IMR-90 (cell line): Measurements from ENCODE around the gene DYNLT5. TPM values are rescaled to one million over a fixed set of nuclear protein-coding genes. Genes with fewer than 3 reads are reported as not detected.

Experiments used
- ATAC-seq: fragments of 200-7000 bp; cut with Tn5 transposase; 2 replicates; pipeline ENCODE4 v1.9.1; 2020; ENCODE audit warnings: low read depth, mild to moderate bottlenecking, moderate library complexity
- BruUV-seq: library from RNA; stranded (reverse); fragments of 400-500 nt; replicated peaks from 2 replicates; lab custom pipeline; 2021; lab: Mats Ljungman, UMichigan
- CTCF ChIA-PET: fragments of 300-600 bp; formaldehyde crosslinking; extraction: SDS; loops from one replicate; lab custom pipeline; 2021; ENCODE audit warnings: antibody characterized with exemption; lab: Yijun Ruan, JAX
- POLR2A ChIA-PET: fragments of 300-600 bp; sonication (Branson Sonifier 250); formaldehyde crosslinking; loops from one replicate; lab custom pipeline; 2022; ENCODE audit warnings: antibody characterized with exemption; ENCODE audit not compliant: unreplicated experiment; lab: Charles Lee
- DNase-seq: peaks from one replicate; pipeline ENCODE4 v3.0.0; 2013
- H2AFZ ChIP-seq: replicated peaks from 2 replicates; pipeline ENCODE3; 2013; ENCODE audit warnings: low read length, mild to moderate bottlenecking; ENCODE audit not compliant: poor library complexity
- H2AK5ac ChIP-seq: 2 replicates; pipeline ENCODE4 v1.6.1; 2013; ENCODE audit warnings: low read depth, low read length, inconsistent platforms
- H2AK9ac ChIP-seq: replicated peaks from 2 replicates; pipeline ENCODE3; 2013; ENCODE audit warnings: mild to moderate bottlenecking, low read depth, low read length, moderate library complexity; ENCODE audit not compliant: poor library complexity
- H2BK120ac ChIP-seq: 2 replicates; pipeline ENCODE4 v1.6.1; 2013; ENCODE audit warnings: low read depth, low read length, inconsistent platforms
- H2BK15ac ChIP-seq: 3 replicates; pipeline ENCODE4 v1.6.1; 2013; ENCODE audit warnings: low read depth, low read length, inconsistent platforms
- H2BK20ac ChIP-seq: 2 replicates; pipeline ENCODE4 v1.6.1; 2013; ENCODE audit warnings: low read depth, mild to moderate bottlenecking, inconsistent platforms, low read length, moderate library complexity
- H2BK5ac ChIP-seq: 2 replicates; pipeline ENCODE4 v1.6.1; 2013; ENCODE audit warnings: mild to moderate bottlenecking, low read depth, low read length, inconsistent platforms; ENCODE audit not compliant: poor library complexity, severe bottlenecking
- H3K14ac ChIP-seq: replicated peaks from 2 replicates; pipeline ENCODE4 v1.6.1; 2013; ENCODE audit warnings: low read depth, low read length, inconsistent platforms
- H3K18ac ChIP-seq: 2 replicates; pipeline ENCODE4 v1.6.1; 2013; ENCODE audit warnings: low read depth, low read length, control low read depth
- H3K23ac ChIP-seq: 2 replicates; pipeline ENCODE4 v1.6.1; 2013; ENCODE audit warnings: low read depth, low read length, inconsistent platforms
- H3K27ac ChIP-seq: 2 replicates; pipeline ENCODE4 v1.5.1; 2013; ENCODE audit warnings: mild to moderate bottlenecking, control low read depth, low read length; ENCODE audit not compliant: insufficient read depth
- H3K27me3 ChIP-seq: 2 replicates; pipeline ENCODE4 v1.6.1; 2013; ENCODE audit warnings: low read length; ENCODE audit not compliant: control insufficient read depth, insufficient read depth
- H3K36me3 ChIP-seq: 2 replicates; pipeline ENCODE4 v1.6.1; 2013; ENCODE audit warnings: low read length, mixed read lengths; ENCODE audit not compliant: control insufficient read depth, insufficient read depth
- H3K4ac ChIP-seq: 2 replicates; pipeline ENCODE4 v1.6.1; 2013; ENCODE audit warnings: low read depth, low read length, inconsistent platforms
- H3K4me1 ChIP-seq: 2 replicates; pipeline ENCODE4 v1.6.1; 2013; ENCODE audit warnings: low read length, mixed read lengths; ENCODE audit not compliant: control insufficient read depth, insufficient read depth
- H3K4me2 ChIP-seq: 2 replicates; pipeline ENCODE4 v1.6.1; 2013; ENCODE audit warnings: low read depth, mild to moderate bottlenecking, control low read depth, low read length, moderate library complexity
- H3K4me3 ChIP-seq: 2 replicates; pipeline ENCODE4 v1.5.1; 2013; ENCODE audit warnings: low read depth, mild to moderate bottlenecking, control low read depth, low read length, moderate library complexity; ENCODE audit not compliant: insufficient read depth
- H3K56ac ChIP-seq: 2 replicates; pipeline ENCODE4 v1.6.1; 2013; ENCODE audit warnings: low read length, inconsistent platforms; ENCODE audit not compliant: insufficient read depth; ENCODE audit errors: extremely low read depth
- H3K79me1 ChIP-seq, 2 experiments: 2 replicates each; pipeline ENCODE4 v1.6.1; 2013; ENCODE audit warnings: low read length in 2 of 2, inconsistent platforms in 1 of 2, low read depth in 1 of 2
- H3K9ac ChIP-seq: 2 replicates; pipeline ENCODE4 v1.6.1; 2013; ENCODE audit warnings: low read depth, low read length, control low read depth
- H3K9me1 ChIP-seq: 2 replicates; pipeline ENCODE4 v1.6.1; 2013; ENCODE audit warnings: low read length, inconsistent platforms; ENCODE audit not compliant: insufficient read depth
- H3K9me3 ChIP-seq: 2 replicates; pipeline ENCODE4 v1.6.1; 2013; ENCODE audit warnings: low read length; ENCODE audit not compliant: control insufficient read depth, insufficient read depth
- H4K20me1 ChIP-seq: 2 replicates; pipeline ENCODE4 v1.6.1; 2013; ENCODE audit warnings: low read length, inconsistent platforms; ENCODE audit not compliant: insufficient read depth
- H4K5ac ChIP-seq: 2 replicates; pipeline ENCODE4 v1.6.1; 2013; ENCODE audit warnings: mild to moderate bottlenecking, low read depth, low read length, control low read depth
- H4K8ac ChIP-seq, 2 experiments: 2 replicates each; pipeline ENCODE4 v1.6.1; 2013; ENCODE audit warnings: low read depth in 2 of 2, low read length in 2 of 2, control low read depth in 1 of 2, inconsistent platforms in 1 of 2
- H4K91ac ChIP-seq: 2 replicates; pipeline ENCODE4 v1.6.1; 2013; ENCODE audit warnings: low read depth, low read length, inconsistent platforms; ENCODE audit not compliant: insufficient read depth
- BHLHE40 ChIP-seq: fragments of 150-350 bp; IDR thresholded peaks from 2 replicates; pipeline ENCODE4 v1.6.1; 2016; ENCODE audit warnings: mild to moderate bottlenecking, low read depth, low read length
- CEBPB ChIP-seq: IDR thresholded peaks from 2 replicates; pipeline ENCODE4 v1.6.1; 2012; ENCODE audit warnings: low read depth, low read length, improper control_type of control experiment
- CHD1 ChIP-seq: IDR thresholded peaks from 2 replicates; pipeline ENCODE4 v1.6.1; 2012; ENCODE audit warnings: low read depth, low read length, improper control_type of control experiment
- CTCF ChIP-seq: conservative IDR thresholded peaks from 2 replicates; pipeline ENCODE4 v1.5.1; 2012; ENCODE audit warnings: mild to moderate bottlenecking, low read depth, low read length, improper control_type of control experiment
- ELK1 ChIP-seq: fragments of 150-350 bp; IDR thresholded peaks from 2 replicates; pipeline ENCODE4 v1.6.1; 2016; ENCODE audit warnings: low read depth, mild to moderate bottlenecking, low read length, moderate library complexity, borderline replicate concordance
- FOS ChIP-seq: fragments of 150-350 bp; IDR thresholded peaks from 2 replicates; pipeline ENCODE4 v1.6.1; 2016; ENCODE audit warnings: low read depth, low read length
- MAFK ChIP-seq: IDR thresholded peaks from 2 replicates; pipeline ENCODE4 v1.6.1; 2012; ENCODE audit warnings: low read depth, low read length, improper control_type of control experiment
- MAZ ChIP-seq: IDR thresholded peaks from 2 replicates; pipeline ENCODE4 v1.6.1; 2012; ENCODE audit warnings: low read depth, mild to moderate bottlenecking, low read length, improper control_type of control experiment, moderate library complexity, borderline replicate concordance
- MXI1 ChIP-seq: IDR thresholded peaks from 2 replicates; pipeline ENCODE4 v1.6.1; 2012; ENCODE audit warnings: low read depth, mild to moderate bottlenecking, low read length, moderate library complexity, borderline replicate concordance
- NFE2L2 ChIP-seq: fragments of 150-350 bp; IDR thresholded peaks from 2 replicates; pipeline ENCODE4 v1.6.1; 2016; ENCODE audit warnings: low read depth, mild to moderate bottlenecking, low read length
- POLR2A ChIP-seq: IDR thresholded peaks from 2 replicates; pipeline ENCODE4 v1.6.1; 2012; ENCODE audit warnings: mild to moderate bottlenecking, low read depth, low read length
- RAD21 ChIP-seq: IDR thresholded peaks from 2 replicates; pipeline ENCODE4 v1.6.1; 2012; ENCODE audit warnings: low read length, improper control_type of control experiment
- RCOR1 ChIP-seq: IDR thresholded peaks from 2 replicates; pipeline ENCODE4 v1.6.1; 2012; ENCODE audit warnings: mild to moderate bottlenecking, low read length, improper control_type of control experiment; ENCODE audit not compliant: insufficient replicate concordance
- RFX5 ChIP-seq: IDR thresholded peaks from 2 replicates; pipeline ENCODE4 v1.8.0; 2012; ENCODE audit warnings: low read depth, mild to moderate bottlenecking, low read length, moderate library complexity
- USF2 ChIP-seq: fragments of 150-350 bp; IDR thresholded peaks from 2 replicates; pipeline ENCODE4 v1.6.1; 2017; ENCODE audit warnings: mild to moderate bottlenecking, antibody characterized with exemption, low read length, low read depth
- WGBS, 2 experiments: methylation state at CpG; one replicate each; pipeline versions ENCODE4 v1.1.5 to v1.1.7; 2013; ENCODE audit warnings: missing lambda C conversion rate in 2 of 2; ENCODE audit not compliant: insufficient read length in 1 of 2; ENCODE audit errors: extremely low coverage in 2 of 2; 5-methylcytosine and 5-hydroxymethylcytosine counted together
- dilution Hi-C: fragments of 300-500 bp; cut with HindIII; formaldehyde crosslinking; loops from one replicate; pipeline ENCODE4 v1.14.3; 2018; ENCODE audit warnings: low sequenced_read_pairs; ENCODE audit not compliant: unreplicated experiment
- in situ Hi-C: fragments of 300-500 bp; cut with MboI; formaldehyde crosslinking; loops from 3 replicates; pipeline ENCODE4 v1.14.3; 2019; ENCODE audit warnings: low sequenced_read_pairs, inconsistent platforms, mixed read lengths
- intact Hi-C: fragments of 100-400 bp; cut with micrococcal nuclease; formaldehyde crosslinking; loops from 2 replicates; pipeline ENCODE4 v1.10.0; 2022
- polyA plus RNA-seq, 3 experiments: library from polyadenylated mRNA; depleted of rRNA; stranded (reverse); fragments of >200 nt; gene quantifications; 2 replicates each; pipeline ENCODE4 v1.2.3, GENCODE V29; 2012; ENCODE audit warnings: low replicate concordance in 1 of 3
- total RNA-seq: library from RNA; depleted of rRNA; stranded (reverse); fragments of >200 nt; gene quantifications from 2 replicates; pipeline ENCODE4 v1.2.3, GENCODE V29; 2012

The DYNLT5 gene
- total and polyA plus RNA-seq, 2 of the 4 experiments (the other 2 are of a cell fraction) = 0.12 to 0.18 TPM

- Histone ChIP-seq H4K20me1 (no peaks in the 10 kb centered on the region), H2AFZ (no peak overlapping the region), H3K4me3 (no peak overlapping the region), H2BK120ac (no peak overlapping the region), H4K91ac (no peak overlapping the region), H3K4ac (no peak overlapping the region), H3K79me1 (no peaks in the 10 kb centered on the region), H4K8ac (no peak overlapping the region), H3K4me2 (no peak overlapping the region), H2BK15ac (no peak overlapping the region), H4K5ac (no peak overlapping the region), H3K18ac (no peak overlapping the region), H3K56ac (no peak overlapping the region), H2AK5ac (no peak overlapping the region), H3K23ac (no peak overlapping the region), H3K14ac (no peak overlapping the region), H3K27ac (no peak overlapping the region), H3K9ac (no peak overlapping the region), H3K4me1 (no peaks in the 10 kb centered on the region), H3K27me3 (peaks cover 7% of the 10 kb centered on the region; the same call in 1 of the 2 replicates), H2BK20ac (no peak overlapping the region), H3K36me3 (no peaks in the 10 kb centered on the region), H3K9me1 (no peaks in the 10 kb centered on the region), H2BK5ac (no peak overlapping the region), H3K9me3 (no peaks in the 10 kb centered on the region), H2AK9ac (no peak overlapping the region)
- ATAC-seq = no peak
- BruUV-seq = no TSS peak
- intact Hi-C loops (no loop called here), dilution Hi-C loops (no loop called here), in situ Hi-C loops (no loop called here)
- DNase-seq = no peak
- no peak for TF ChIP-seq POLR2A
- TF ChIP-seq BHLHE40 = no peak
- TF ChIP-seq CEBPB = no peak
- TF ChIP-seq RFX5 = no peak
- TF ChIP-seq RAD21 = no peak
- no peak for TF ChIP-seq MXI1
- TF ChIP-seq CHD1 = no peak
- no peak for TF ChIP-seq NFE2L2
- no peak for TF ChIP-seq ELK1
- no peak for TF ChIP-seq MAFK
- TF ChIP-seq RCOR1 = no peak
- TF ChIP-seq MAZ = no peak
- no peak for TF ChIP-seq USF2
- TF ChIP-seq FOS = no peak
- TF ChIP-seq CTCF = no peak
- CTCF ChIA-PET = interaction anchor here (1.2 kb wide), 1 partner anchor 12 kb away, joined by 4 read pairs; no protein-coding TSS in a partner anchor
- 57% methylated on average over 3 of the region's 4 CpGs; no CpG with 5 or more reads in 1 of the 2 experiments for WGBS, 2 experiments
- POLR2A ChIA-PET = no interaction called here
These were observed 26.0 kb downstream of the DYNLT5 start for GRCh38 chr1:66778266-66778665.
